Measurements from ENCODE around the gene NUPR1.
"Not testable (repeated sequence)": the region's sequence is repeated elsewhere in the genome, so short reads cannot be mapped to it uniquely, and the experiment has no call there.

NUPR1 gene

GRCh38 chr16:28526201-28527099, 12.3 kb downstream of the NUPR1 start:
- no peak for DNase-seq

DNA sequence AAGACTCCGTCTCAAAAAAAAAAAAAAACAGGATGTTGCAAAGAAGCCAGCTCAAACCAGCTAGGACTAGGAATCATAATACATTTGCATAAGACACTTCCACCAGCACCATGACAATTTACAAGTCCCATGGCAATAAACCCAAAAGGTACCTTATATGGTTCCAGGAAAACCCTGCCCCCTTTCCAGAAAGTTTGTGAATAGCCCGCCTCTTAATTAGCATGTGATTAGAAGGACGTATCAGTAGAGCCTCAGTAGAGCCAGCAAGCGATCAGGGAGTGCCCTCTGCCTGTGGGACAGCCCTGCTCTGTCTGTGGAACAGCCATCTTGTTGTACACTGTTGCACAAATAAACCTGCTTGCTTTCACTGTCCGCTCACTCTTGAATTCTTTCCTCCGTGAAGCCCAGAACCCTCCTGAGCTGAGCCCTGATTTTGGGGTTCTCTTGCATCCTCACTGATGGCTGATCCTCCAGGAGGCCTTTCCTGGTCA, 14.0 kb downstream of the NUPR1 start:
- no peak for DNase-seq

DNA sequence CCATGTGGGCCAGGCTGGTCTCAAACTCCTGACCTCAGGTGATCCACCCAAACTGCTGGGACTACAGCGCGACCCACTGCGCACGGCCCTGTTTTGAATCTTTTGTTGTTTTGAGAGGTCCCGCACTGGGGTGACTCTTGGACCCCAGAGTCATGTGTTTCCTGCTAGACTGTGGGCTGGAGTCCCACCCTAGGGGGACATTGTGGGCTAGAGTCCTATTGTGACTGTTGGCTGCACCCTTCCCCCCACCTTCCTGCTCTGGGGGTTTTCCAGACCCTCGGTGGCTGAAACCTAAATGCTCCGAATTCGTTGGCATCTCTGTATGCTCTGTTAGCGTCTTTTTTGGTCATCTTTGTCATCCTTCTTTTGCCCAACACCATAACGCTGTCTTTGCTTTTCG, 16.0 kb downstream of the NUPR1 start:
- DNase-seq = no peak

DNA sequence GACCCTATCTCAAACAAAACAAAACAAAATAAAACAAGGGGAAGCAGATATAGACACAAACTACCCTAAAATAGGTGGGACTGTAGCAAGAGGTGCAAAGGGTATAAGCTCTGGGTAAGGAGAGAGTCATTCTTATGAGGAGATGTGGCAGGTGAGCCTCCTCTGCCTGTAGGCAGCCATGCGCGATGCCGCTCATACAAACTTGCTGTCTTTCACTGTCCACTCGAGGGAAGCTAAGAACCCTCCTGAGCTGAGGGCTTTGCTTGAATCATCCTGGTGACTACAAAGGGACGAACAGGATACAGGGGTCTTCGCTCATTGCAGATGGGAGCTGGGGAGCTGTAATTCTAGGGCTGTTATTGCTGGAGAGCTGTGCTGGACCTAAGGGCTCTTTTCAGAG, 17.3 kb downstream of the NUPR1 start:
- DNase-seq = no peak

DNA sequence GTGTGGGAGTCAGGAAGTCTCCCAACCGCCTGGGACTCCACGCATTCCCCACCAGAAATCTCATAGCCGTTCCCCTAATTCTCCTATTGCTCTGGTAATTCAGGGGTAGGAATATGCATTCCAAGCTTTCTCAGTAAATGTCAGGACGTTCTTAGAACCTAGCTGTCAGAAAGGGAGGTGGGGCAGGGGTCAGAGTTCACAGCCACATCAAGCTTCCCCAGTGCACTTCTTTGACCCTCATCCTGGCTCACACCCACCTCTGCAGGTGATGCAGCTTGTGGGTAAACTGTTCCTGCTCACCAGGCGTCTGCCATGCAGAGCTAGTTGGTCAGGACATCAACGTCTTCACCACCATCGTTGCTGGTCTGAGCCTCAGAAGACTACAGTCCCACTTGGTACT, 18.1 kb downstream of the NUPR1 start:
- no peak for DNase-seq

DNA sequence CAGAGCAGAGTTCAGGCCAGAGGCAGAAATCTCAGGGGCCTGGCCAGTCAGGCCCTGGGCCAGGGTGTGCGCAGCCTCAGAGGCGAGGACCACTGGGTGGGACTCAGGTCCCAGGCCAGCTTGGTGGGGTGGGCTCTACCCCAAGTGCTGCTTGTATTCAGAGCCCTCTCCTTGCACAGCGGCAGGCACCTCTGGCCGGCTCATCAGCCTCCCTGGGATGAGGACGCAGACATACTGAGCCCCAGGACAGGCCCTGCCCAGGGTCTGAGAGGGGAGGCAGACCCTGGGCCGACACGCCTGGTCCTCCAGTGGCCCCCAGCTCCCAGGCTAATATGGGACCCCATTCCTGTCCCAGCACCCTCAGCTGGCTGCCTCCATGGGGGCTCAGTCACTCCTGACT, 24.5 kb downstream of the NUPR1 start:
- no peak for DNase-seq

GRCh38 chr16:28513484-28514181, 25.1 kb downstream of the NUPR1 start:
- no peak for DNase-seq

DNA sequence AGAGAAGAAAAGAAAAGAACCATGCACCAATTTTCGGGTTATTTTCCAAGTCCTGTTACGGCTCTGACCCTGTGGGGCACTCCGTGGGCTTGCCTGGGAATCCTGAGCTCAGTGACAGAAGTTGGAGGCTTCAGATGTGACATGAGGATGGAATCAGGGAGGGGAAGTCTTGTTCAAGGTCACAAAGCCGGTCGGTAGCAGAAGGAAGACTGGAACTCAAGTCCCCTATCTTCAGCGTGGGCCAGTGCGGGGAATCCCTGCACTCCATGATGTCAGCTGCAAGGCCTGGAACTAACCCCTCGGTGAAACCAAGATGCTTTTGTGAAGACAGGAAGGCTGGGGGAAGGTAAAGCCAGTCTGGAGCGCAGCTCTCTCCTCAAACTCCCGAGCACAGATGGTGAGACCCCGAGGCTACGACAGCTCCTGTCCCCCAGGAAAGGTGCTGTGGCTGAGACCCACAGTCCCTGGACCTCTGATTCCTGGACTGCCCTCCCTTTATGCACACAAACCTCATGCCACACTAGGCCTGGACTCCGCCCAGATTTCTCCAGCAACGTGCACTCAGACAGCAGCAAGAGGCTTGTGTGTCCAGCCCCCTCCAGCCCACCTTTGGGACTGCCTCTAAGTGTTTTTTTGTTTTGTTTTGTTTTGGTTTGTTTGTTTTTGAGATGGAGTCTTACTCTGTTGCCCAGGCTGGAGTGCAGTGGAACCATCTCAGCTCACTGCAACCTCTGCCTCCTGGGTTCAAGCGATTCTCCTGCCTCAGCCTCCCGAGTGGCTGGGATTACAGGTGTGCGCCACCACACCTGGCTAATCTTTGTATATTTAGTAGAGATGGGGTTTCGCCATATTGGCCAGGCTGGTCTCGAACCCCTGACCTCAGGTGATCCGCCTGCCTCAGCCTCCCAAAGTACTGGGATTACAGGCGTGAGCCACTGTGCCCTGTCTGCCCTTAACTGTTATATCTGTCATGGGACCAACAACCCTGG, 26.7 kb downstream of the NUPR1 start:
- DNase-seq = no peak

- no peak for DNase-seq
These were observed 27.7 kb downstream of the NUPR1 start for GRCh38 chr16:28511031-28511430.

DNA sequence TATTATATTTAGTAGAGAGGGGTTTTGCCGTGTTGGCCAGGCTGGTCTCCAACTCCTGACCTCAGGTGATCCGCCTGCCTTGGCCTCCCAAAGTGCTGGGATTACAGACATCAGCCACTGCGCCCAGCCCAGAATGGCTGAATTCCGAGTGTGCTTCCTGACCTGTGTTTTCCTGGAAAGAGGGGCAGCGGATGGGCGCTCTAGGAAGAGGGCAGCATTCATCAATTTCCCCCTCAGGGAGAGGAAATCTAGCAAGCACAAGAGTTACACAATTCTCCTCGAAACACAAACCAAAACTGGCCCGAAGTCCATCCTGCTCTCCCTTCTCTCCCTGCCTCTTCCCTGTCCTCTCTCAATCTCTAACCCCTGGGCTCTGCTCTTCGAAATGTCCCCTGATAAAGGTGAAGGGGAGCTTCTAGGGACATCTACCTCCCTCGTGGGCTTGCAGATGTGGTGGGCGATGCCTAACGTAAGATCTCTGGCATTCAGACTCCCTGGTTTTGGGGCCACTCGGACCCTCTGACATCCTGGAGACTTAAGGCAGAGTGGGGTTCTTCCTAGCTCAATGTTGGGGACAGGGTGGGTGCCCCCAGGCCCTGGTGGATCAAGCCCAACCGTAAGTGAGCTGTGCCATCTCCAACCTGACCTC, 33.2 kb downstream of the NUPR1 start:
- no peak for DNase-seq

DNA sequence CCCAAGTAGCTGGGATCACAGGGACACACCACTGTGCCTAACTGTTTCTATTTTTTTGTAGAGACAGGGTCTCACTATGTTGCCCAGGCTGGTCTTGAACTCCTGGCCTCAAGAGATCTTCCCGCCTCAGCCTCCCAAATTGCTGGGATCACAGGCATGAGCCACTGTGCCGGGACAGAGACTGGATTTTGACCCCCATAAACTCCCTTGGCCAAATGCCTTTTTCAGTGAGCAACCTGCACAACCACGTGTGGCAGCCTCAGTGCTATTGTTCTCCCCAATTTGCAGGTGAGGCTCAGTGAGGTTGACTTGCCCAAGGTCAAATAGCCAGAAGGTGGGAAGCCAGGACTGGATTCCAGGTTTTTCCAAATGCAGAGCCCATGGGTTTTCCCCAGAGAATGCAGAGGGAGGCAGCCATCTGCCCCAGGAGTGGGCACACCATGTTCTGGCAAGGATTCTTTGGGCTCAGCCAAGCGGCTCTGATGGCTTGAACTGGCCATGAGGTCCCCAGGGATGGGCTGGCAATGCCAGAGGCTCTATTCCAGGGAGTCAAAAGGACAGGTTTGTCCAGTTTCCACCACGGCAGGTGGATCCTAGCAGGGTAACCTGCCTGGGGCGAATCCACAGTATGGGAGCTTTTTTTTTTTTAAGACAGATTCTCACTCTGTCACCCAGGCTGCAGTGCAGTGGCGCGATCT, 33.9 kb downstream of the NUPR1 start:
- DNase-seq = no peak

DNA sequence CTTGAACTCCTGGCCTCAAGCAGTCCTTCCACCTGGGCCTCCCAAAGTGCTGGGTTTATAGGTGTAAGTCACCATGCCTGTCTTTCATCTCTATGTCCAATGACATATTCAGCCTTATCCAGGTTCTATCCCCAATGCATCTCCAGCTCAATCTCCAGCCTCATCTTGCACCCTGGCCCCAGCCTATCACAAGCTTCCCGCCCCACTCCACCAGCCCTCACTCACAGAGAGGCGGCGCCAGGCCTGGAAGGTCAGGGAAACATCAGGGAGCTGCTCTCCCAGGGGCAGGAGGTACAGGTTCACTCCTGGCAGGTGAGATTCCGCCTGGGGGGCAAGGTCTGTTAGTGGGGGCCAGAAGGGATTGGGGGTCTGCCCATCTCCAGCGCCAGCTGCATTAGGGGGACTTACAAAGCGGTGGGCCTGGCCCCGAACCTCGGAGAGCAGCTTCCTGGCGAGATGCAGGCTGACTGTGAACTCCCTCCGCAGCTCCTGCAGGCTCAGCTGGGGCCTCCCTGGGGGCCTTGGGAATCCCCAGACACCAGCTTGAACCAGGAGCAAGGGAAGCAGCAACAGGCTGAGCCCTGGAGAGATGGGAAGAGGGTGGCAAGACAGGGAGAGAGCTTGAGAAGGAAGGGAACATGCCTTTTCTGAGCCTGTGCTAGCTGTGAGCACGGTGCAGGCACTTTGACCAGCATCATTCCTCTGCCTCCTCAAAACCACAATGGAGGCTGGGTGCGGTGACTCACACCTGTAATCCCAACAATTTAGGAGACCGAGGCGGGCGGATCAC, 35.1 kb downstream of the NUPR1 start:
- DNase-seq = no peak

- no peak for DNase-seq
These were observed 36.5 kb downstream of the NUPR1 start for GRCh38 chr16:28502290-28502689.

DNA sequence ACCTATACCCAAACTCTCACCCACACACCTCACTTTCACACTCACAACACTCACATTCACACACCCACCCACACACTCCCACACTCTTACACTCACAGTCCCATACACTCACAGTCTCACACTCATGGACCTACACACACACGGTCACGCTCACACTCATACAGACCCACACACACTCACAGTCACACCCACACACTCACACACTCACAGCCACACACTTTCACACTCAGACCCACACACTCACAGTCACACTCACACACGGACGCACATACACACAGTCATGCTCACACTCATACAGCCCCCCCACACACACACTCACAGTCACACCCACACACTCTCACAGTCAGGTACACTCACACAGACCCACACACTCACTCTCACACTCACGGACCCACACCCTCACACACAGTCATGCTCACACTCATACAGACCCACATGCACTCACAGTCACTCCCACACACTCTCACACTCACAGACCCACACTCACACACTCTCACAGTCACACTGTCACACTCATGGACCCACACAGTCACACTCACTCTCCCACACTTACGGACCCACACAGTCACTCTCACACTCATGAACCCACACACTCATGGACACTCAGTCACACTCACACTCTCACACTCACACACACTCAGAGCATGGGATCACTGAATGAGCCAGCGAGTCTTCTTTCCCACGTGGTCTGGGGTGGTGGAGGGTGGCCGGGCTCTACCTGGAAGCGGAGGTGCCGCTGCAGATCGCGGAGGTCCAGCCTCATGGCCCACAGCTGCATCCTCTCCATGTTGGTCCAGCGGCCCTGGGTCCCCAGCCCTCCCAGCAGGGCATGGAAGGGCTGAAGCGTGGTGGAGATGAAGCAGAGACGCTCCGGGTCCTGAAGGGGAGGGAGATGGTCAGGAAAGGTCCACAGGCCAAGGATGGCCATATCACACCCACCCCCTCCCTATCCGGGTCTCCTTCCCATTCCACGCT, 37.2 kb downstream of the NUPR1 start:
- no peak for DNase-seq

DNA sequence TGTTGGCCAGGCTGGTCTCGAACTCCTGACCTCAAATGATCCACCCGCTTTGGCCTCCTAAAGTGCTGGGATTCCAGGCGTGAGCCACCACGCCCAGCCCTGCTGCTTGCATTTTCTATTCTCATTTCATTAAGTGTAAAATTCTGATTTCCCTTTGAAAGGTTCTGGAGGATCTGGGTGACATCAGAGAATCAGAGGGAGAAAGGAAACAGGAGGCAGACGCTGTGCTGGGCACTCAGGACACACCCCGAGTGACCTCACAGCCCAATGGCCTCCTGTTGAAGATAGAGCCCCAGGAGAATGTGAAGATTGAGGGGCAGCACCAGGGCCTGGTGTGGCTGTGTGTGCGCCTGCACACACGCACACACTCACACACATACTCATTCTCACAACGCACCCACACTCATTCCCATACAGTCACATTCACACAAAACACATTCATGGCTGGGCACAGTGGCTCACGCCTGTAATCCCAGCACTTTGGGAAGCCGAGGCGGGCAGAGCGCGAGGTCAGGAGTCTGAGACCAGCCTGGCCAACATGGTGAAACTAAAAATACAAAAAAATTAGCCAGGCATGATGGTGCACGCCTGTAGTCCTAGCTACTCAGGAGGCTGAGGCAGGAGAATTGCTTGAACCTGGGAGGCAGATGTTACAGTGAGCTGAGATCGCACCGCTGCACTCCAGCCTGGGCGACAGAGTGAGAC, 38.1 kb downstream of the NUPR1 start:
- not testable (repeated sequence) for DNase-seq

- no peak for DNase-seq
These were observed 38.9 kb downstream of the NUPR1 start for GRCh38 chr16:28499854-28500253.

DNA sequence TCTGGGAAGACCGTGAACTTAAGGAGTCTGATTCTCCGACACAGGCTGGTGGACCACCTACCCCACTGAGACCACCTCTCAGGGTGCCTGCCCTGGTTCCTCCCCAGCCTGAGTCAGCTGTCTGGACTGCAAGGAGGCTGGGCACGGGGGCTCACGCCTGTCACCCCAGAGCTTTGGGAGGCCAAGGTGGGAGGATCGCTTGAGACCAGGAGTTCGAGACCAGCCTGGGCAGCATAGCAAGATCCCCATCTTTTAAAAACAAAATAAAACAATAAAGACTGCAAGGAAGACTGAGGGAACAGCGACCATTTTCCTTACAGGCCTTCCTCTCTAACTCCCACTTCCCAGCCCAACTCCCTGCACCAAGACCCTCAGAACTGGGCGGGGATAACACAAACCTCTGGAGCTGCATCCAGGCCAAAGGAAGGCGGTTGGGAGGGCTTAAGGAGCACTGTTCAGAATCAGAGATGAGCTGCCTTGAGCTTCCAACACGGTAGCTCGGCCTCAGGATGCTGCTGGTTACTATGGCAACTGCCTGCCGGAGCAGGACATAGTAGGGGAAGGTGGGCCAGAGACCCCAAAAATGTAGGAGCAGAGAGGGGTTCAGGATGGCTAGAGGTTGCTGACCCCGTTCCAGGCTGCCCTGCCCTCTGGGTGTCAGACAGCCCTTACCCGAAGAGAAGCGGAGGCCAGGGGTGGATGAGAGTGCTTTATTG, 40.0 kb downstream of the NUPR1 start:
- DNase-seq = no peak

Measured in activated CD4-positive, alpha-beta T cell treated with anti-CD3 and anti-CD28 coated beads, Interleukin-2, amount 50 U/mL, for 16 hours (primary cell).